Urinary bladder (tissue), 4 donors: Measurements from ENCODE around the gene RPS21. TPM values are rescaled to one million over a fixed set of nuclear protein-coding genes. Genes with fewer than 3 reads are reported as not detected.

Experiments used
- DNase-seq: peaks from one replicate; pipeline ENCODE4 v3.0.0-alpha.2; 2015; ENCODE audit errors: extremely low spot score
- H3K27ac ChIP-seq: one replicate; pipeline ENCODE4 v1.5.1; 2013; ENCODE audit warnings: low read depth, mild to moderate bottlenecking, moderate library complexity
- H3K36me3 ChIP-seq: one replicate; pipeline ENCODE4 v1.6.1; 2013; ENCODE audit warnings: mild to moderate bottlenecking, moderate library complexity; ENCODE audit not compliant: insufficient read depth
- H3K4me1 ChIP-seq: one replicate; pipeline ENCODE4 v1.6.1; 2013; ENCODE audit warnings: mild to moderate bottlenecking, moderate library complexity; ENCODE audit not compliant: insufficient read depth
- H3K4me3 ChIP-seq: one replicate; pipeline ENCODE4 v1.5.1; 2013; ENCODE audit warnings: low read depth, low read length
- WGBS: extraction: QIAGEN DNeasy Blood & Tissue Kit; methylation state at CpG from one replicate; pipeline ENCODE4 v1.1.7; 2013; 5-methylcytosine and 5-hydroxymethylcytosine counted together
- polyA plus RNA-seq: library from polyadenylated mRNA; stranded (reverse); fragments of 200-250 nt; gene quantifications from one replicate; pipeline ENCODE4 v1.2.3, GENCODE V29; 2013
- total RNA-seq: library from RNA; depleted of rRNA; stranded (reverse); fragments of >200 nt; gene quantifications from one replicate; pipeline ENCODE4 v1.2.3, GENCODE V29; 2014
- donor health status: healthy with polysubstance abuse.
- donor health status: healthy.

Gene RPS21
- total and polyA plus RNA-seq, 2 donors = 396 to 4,730 TPM

- whole genome bisulfite sequencing = 47% methylated on average over 7 of the region's 7 CpGs
- Histone ChIP-seq H3K4me1 (peaks cover 6% of the 10 kb centered on the region), H3K27ac (peak overlapping the region; percentile 64), H3K36me3 (no peaks in the 10 kb centered on the region), H3K4me3 (no peak overlapping the region)
- no peak for DNase-seq
These were observed 29.2 kb upstream of the RPS21 start for GRCh38 chr20:62357681-62358080.

- peak overlapping the region; percentile 34 for H3K27ac ChIP-seq
- peaks cover 6% of the 10 kb centered on the region for H3K4me1 ChIP-seq
- no peaks in the 10 kb centered on the region for H3K36me3 ChIP-seq
- H3K4me3 ChIP-seq = no peak overlapping the region
- WGBS = 64% methylated on average over 24 of the region's 24 CpGs
- no peak for DNase-seq
These were observed 28.5 kb upstream of the RPS21 start for GRCh38 chr20:62358171-62359042.

- Histone ChIP-seq H3K4me1 (peaks cover 8% of the 10 kb centered on the region), H3K4me3 (no peak overlapping the region), H3K27ac (peak overlapping the region; percentile 74), H3K36me3 (no peaks in the 10 kb centered on the region)
- 55% methylated on average over 16 of the region's 16 CpGs for WGBS
- DNase-seq = no peak
These were observed 27.8 kb upstream of the RPS21 start for GRCh38 chr20:62359043-62359490.

DNA sequence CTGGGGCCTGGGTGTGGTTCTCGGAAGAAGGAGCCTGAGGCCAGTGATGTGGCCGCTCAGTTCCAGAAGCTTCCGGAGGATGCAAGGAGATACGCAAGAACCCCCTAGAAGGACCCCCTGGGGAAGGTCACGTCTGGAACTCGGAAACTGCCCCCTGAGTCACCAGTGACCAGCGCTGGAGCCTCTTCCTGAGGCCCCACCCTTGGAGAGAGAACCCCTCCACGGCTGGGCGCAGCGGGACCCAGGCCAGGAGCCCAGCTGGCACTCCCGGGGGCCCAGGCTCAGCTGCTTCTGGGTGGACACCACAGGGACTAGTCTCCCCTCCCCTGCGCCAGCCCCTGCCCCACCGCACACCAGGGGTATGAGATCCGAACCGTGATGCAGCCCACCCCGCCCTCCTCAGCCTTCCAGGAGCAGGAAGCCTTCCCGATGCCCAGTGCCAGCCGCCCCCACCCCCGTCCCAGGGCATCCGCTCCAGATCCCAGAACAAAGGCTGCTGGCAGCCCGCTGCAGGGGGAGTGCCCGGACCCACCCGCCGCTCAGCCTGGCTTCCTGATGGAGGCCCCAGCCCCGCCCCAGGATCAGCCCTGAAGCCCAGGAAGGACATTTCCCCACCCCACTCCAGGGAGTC is 27.3 kb upstream of the RPS21 start:
- Histone ChIP-seq H3K4me3 (no peak overlapping the region), H3K27ac (peak overlapping the region; percentile 74), H3K36me3 (no peaks in the 10 kb centered on the region), H3K4me1 (peaks cover 8% of the 10 kb centered on the region)
- 57% methylated on average over 25 of the region's 25 CpGs for WGBS
- DNase-seq = no peak

- Histone ChIP-seq H3K4me1 (peaks cover 8% of the 10 kb centered on the region), H3K36me3 (no peaks in the 10 kb centered on the region), H3K27ac (peak overlapping the region; percentile 68), H3K4me3 (no peak overlapping the region)
- 54% methylated on average over 25 of the region's 25 CpGs for WGBS
- DNase-seq = no peak
These were observed 25.8 kb upstream of the RPS21 start for GRCh38 chr20:62360854-62361798.

DNA sequence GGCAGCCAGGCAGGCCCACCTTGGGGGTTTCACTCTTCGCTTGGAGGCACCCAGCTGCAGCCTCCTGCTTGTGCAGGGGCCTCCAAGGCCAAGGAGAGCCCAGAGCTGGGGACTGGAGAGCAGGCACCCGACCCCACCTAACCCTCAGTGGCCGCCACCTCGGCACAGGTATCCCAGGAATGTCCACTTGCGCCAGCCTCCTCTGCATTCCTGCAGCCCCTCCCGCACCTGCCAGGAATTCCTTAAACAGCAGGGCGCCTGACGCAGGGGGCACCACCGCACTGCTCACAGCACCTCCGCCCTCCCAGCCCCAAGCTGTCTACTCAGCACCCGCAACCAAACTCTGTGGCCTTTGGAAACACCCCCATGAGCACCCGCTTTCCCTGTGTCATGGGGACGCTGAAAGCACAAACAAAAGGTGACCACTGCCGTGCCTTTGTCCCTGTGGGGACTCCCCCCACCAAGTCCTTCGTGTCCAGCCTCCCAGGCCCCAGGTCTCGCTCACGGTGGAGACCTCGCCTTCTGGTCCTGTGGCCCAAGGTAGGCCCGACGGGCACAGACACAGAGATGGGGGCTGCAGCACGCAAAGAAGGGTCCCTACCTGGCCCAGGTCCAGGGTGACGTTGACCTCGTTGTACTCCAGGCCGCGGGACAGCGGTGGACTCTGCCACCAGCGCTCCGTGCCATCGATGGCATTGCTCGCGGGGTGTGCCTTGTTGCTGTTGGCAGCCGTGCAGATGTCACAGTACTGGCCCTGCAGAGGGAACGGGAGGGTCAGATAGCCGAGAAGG is 24.9 kb upstream of the RPS21 start:
- DNase-seq = no peak
- no peaks in the 10 kb centered on the region for H3K36me3 ChIP-seq
- H3K4me3 ChIP-seq = no peak overlapping the region
- H3K4me1 ChIP-seq = peaks cover 8% of the 10 kb centered on the region
- WGBS = 82% methylated on average over 34 of the region's 34 CpGs
- peak overlapping the region; percentile 68 for H3K27ac ChIP-seq

DNA sequence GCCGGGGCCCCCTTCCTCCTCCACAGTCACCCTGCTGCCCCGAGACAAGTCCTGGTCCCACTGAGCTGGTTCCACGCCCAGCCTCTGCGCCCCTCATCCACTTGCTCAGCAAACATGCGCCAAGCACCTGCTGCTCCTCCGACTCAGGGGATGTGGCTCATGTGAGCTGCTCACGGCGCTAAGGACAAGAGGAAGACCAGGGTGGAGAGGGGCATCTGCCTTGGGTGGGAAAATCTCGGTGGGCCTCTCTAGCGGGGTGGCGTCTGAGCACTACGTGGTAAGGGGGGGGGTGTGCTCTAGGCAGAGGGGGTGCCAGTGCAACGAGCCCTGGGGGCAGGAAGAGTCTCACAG is 24.3 kb upstream of the RPS21 start:
- Histone ChIP-seq H3K36me3 (no peaks in the 10 kb centered on the region), H3K4me3 (no peak overlapping the region), H3K4me1 (peaks cover 3% of the 10 kb centered on the region), H3K27ac (no peak overlapping the region)
- no peak for DNase-seq
- 79% methylated on average over 13 of the region's 13 CpGs for WGBS

DNA sequence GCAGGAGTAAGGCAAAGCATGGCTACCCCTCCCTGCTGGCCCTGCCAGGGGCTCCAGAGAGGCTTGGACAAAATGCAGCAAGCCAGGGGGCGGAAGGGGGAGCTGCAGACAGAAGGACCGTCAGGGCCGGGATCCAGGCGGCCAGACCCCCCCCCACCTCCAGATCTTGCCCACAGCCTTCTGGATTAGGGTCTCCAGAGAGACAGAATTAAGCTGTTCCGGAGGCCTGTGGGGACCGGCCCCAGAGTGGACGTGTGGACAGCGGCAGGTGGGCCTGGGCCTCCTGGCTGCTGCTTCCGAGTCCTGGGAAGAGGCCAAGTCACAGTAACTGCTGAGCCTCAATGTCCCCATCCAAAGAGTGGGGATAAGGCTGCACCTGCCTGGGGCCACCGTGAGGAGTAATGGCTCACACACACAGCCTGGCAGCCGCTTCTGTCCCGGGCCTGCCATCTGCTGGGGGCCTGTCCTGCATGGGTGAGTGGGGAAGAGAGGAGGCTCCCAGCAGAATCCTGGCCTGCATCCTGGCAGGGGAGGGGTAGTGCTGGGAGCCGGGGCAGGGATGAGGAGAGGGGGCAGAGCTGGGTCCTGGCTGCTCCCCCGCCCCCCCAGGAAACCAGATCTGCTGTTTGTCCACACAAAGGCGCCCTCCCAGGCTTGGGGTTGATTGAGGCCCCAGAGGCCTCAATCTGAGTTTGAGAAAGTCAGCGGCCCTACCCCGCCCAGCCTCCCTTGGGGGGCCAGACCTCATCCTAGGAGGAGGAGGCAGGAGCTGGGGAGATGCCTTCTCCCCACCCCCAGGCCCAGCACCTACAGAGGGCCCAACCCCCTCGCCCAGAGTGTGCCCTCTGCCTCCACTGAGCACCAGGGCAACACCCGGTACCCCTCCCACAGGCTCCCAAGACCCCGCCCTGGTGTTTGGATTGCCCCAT is 23.6 kb upstream of the RPS21 start:
- DNase-seq = no peak
- WGBS = 59% methylated on average over 20 of the region's 20 CpGs
- Histone ChIP-seq H3K36me3 (no peaks in the 10 kb centered on the region), H3K27ac (peak overlapping the region; percentile 27), H3K4me1 (peaks cover 2% of the 10 kb centered on the region), H3K4me3 (no peak overlapping the region)

- WGBS = 67% methylated on average over 22 of the region's 22 CpGs
- H3K4me1 ChIP-seq = peaks cover 2% of the 10 kb centered on the region
- H3K4me3 ChIP-seq = no peak overlapping the region
- no peaks in the 10 kb centered on the region for H3K36me3 ChIP-seq
- no peak for DNase-seq
- peak overlapping the region; percentile 75 for H3K27ac ChIP-seq
These were observed 22.7 kb upstream of the RPS21 start for GRCh38 chr20:62363920-62364851.

- peaks cover 2% of the 10 kb centered on the region for H3K4me1 ChIP-seq
- H3K27ac ChIP-seq = peak overlapping the region; percentile 75
- WGBS = 61% methylated on average over 27 of the region's 27 CpGs
- no peak for DNase-seq
- no peaks in the 10 kb centered on the region for H3K36me3 ChIP-seq
- H3K4me3 ChIP-seq = peak overlapping the region; percentile 80
These were observed 21.8 kb upstream of the RPS21 start for GRCh38 chr20:62364911-62365736.
